GM12801 (cell line): ENCODE measurements around the gene GATA2.

Experiments used
- CTCF ChIP-seq: IDR thresholded peaks from one replicate; pipeline ENCODE4 v1.5.1; 2011; ENCODE audit warnings: control low read depth; ENCODE audit not compliant: insufficient read length; ENCODE audit errors: extremely low read depth

GATA2 gene

DNA sequence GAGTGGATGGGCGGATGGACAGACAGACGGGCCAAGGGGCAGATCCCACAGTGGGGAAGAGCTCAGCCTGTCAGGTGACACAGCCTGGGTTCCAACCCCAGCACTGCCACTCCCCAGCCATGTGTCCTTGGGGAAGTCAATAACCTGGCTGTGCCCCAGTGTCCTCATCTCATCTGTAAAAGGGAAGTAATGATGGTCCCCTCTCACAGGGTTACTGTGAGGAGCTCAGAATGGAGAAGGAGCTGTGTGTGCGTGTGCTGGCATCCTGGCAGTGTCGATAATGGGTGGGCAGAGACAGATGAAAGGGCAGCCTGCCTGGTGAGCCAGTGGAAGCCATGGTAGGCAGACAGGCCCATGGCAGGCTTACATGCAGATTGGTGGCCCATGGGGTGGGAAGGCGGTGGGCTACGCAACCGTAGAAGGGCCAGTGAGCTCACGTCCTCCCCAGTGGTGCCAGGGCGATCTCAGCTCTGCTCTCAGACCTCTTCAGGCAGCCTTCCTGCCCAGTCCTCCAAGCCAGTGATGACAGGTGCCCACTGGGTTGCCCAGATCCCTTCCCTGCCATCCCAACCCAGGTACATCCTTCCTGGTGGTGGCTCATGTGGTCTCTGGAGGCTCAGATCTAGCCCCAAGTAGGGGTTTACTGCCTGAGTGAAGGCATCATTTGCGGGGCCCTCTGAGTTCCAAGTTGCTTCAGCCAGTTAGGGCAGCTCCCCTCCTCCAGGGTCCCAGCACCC is 24.0 kb downstream of the GATA2 start:
- TF ChIP-seq CTCF = no peak

DNA sequence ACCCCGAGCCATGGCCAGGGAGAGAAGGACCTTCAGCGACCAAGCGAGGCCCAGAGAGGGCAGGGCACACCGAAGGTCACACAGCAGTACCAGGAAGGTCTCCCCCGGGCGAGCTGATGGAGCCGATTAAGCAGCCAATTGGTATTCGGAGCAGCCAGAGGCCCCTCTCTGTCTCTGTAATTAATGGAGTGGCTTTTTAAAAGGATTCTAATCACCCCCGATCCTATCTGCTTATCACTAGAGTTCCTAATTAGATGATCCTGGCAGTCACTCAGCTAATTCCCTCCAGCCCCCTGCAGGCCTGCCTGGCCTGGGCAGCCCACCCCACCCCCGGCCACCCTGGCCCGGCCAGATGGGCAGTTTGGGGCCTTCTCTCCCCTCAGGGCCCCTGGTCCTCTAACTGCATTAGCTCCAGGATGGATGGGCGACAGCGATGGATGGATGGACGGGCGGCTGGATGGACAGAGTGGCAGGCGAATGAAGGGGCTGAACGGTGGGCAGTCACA is 24.7 kb downstream of the GATA2 start:
- no peak for TF ChIP-seq CTCF

GRCh38 chr3:128466840-128467541 is 26.0 kb downstream of the GATA2 start, which contains the start of gene DNAJB8:
Gene DNAJB8, minus strand, starts transcription at chr3:128466890. Its CDS starts 3,645 bp downstream, at chr3:128463245.
- no peak for TF ChIP-seq CTCF

DNA sequence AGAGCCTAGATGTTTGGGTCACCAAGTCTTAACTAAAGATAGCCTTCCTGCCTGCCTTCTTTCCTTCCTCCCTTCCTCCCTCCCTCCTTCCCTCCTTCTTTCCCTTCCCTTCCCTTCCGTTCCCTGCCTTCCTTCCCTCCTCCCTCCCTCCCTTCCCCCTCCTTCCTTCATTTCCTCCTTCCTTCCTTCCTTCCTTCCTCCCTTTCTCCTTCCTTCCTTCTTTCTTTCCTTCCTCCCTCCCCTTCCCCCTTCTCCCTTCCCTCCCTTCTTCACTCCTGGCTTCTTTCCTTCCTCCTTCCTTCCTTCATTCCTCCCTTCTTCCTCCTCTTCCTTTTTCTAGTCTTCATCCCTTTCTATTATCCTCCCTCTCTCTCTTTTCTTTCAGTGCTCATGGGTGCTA is 28.3 kb downstream of the GATA2 start:
- TF ChIP-seq CTCF = no peak

DNA sequence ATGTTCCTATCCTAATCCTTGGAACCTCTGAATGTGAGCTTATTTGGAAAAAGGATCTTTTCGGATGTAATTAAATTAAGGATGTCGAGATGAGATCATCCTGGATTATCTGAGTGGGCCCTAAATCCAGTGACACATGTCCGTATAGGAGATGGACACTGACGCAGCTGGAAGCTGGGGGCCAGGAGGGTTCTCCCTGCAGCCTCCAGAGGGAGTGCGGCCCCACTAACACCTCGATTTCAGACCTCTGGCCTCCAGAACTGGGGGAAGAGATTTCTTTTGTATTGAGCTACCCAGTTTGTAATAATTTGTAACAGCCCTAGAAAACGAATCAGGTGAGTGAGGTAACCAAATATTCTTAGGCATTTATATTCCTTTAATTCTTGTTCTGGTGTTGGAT is 28.8 kb downstream of the GATA2 start:
- TF ChIP-seq CTCF = no peak

- no peak for TF ChIP-seq CTCF
Measured at GRCh38 chr3:128463771-128464170, 29.2 kb downstream of the GATA2 start.

- TF ChIP-seq CTCF = no peak
Measured at GRCh38 chr3:128463354-128463753, 29.6 kb downstream of the GATA2 start.
